ENCODE data around the gene ADAMTSL3.
"Not testable (repeated sequence)": the region's sequence is repeated elsewhere in the genome, so short reads cannot be mapped to it uniquely, and the experiment has no call there.

Gene ADAMTSL3

DNA sequence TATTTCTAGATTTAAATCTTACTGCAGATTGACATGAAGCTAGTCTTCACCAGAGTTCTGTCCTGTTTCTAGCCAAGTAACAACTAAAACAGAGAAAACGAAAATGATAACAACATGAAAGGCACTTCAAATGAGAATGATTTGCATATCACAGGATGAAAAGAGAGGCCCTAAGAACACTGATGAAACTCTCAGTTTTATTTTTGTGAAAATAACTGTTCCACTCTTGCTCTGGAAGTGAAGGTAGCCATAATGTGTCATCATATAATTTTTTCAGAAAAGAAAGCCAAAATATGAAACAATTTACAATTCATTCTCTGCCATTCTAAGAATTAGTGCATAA, 274.4 kb downstream of the ADAMTSL3 start:
- no peak for DNase-seq (ENCODE audit: low read depth)

DNA sequence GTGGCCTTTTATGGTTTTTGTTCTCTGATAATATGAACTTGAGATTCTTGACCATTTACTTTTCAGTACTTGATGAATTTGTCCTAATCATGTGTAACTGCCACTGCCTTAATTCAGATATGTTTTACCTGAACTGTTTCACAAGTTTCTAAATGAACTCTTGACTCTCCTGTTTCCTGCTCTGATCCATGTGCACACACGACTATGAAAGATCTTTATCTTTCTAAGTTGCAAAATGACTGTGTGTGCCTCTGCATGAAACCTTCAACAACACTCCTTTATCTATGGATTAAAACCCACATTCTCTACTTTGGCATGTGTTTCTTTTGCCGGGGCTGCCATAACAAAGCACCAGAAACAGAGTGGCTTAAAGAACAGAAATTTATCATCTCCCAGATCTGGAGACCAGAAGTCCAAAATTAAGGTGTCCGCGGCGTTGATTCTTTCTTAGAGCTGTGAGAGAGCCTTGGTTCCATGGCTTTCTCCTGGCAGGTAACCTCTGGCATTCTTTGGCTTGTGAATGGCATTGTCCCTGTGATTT, 275.0 kb downstream of the ADAMTSL3 start:
- DNase-seq (ENCODE audit: low read depth) = no peak

DNA sequence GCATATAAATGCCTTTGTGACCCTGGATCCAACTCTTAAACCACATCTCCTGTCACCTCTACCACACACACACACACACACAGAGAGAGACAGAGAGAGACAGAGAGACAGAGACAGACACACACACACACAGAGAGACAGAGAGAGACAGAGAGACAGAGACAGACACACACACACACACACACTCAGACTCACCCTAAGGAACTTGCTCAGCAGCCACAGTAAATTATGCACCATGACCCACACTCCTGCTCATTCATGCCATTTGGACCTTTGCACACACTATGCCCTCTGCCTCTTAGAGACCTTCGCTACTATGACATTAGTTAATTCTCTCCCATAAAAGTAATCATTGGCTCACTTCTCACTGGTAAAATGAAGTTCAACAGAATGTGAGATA, 275.7 kb downstream of the ADAMTSL3 start:
- no peak for DNase-seq (ENCODE audit: low read depth)

DNA sequence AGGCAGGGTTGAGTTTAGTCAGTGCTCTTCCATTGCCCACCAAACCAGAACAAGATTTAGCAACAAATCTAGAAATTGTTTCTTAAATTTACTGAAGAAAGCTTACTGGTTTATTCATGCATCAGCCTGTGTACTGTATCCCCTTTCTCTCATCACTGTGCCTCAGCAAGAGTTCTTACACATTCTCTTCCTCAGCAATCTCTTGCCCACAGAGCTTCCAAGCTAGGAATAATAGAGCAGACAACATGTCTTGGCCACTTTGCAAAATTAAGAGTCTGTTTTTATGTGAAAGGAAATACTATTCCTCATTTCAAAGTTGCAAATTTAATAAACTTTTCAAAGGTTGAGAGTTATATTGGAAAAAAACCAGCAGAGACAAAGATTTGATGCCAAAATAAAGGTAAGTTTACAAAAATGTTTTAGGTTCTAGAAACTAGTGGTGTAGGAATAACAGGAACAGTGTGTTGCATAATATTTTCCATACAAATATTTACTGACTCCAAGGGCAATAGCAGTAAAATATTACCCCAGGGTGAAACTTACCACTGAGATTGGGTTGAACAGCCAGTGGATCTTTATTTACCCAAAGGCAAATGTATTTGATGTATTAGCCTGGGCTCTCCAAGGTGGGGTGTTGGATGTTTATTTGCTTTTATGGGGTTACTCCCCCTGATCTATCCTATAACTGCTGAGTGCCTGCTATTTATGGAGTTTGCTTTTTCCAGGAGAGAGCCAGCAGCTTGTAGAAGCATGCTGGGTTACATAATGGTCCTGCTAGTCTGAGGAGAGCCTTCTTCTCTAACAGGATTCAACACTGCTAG, 276.7 kb downstream of the ADAMTSL3 start:
- DNase-seq (ENCODE audit: low read depth) = no peak

DNA sequence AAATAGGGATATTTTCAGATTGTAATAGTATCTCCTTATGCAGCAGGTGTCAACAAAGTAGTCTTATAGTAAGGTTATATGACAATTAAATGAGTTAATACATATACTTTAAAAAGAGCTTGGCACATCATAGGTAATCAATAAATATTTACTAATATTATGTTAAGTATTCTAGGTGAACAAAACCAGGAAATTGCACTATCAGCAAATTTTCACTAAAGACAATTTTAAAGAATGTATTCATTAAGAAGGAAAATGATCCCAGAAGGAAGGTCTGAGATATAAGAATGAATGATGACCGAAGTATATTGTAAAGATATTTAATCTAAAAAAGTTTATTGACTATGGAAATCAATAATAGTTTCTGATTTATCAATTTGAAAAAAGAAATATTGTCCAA, 281.9 kb downstream of the ADAMTSL3 start:
- no peak for DNase-seq (ENCODE audit: low read depth)

DNA sequence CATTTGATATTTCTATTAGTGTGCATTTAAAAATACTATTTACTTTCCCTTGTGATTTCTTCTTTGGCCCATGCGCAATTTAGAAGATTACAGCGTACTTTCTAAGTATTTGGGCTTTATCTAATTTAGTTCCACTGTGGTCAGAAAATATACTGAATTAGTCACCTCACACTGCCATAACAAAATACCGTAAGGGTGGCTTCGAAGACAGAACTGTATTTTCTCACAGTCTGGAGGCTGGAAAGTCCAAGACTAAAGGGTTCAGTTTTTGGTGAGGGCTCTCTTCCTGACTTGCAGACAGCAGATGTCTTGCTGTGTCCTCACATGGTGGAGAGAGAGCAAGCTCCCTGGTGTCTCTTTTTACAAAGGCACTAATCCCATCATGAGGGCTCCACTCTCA, 286.2 kb downstream of the ADAMTSL3 start:
- DNase-seq (ENCODE audit: low read depth) = no peak

DNA sequence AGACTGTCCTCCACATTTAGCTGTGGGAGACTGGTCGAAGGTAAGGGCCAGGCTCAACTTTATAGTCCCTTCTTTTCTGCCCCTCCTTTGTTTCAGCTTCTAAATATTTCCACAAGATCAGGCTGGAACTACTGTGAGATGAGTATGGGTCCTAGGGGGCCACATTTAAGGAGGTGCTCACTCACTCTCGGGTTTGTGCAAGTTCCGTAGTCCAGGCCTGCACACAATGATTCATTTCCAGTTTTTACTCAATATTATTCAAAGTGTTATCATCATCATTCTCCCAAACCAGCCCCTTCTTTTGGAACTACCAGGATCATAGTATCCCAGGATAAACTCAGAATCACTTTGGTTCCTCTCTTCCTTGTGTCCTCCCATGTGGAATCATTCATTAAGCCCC, 289.1 kb downstream of the ADAMTSL3 start:
- no peak for DNase-seq (ENCODE audit: low read depth)

DNA sequence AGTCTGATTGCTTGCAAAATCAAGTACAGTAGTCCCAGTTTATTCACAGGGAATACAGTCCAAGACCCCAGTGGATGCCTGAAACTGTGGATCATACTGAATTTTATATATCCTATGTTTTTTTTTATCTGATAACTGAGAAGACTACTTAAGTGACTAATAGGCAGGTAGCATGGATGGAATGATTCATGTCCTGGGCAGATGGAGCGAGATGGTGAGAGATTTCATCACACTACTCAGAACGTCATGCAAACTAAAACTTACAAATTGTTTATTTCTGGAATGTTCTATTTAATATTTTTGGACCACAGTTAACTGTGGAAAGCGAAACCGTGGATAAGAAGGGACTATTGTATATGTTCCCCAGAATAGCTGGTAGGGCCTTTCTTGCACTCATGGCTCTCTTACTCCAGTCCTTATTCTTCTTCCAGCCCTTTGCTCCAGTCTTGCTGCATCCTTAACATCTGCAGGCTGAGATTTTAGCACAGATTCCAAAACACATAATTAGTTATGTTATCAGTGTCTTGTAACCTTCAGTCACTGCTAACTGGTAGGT, 290.0 kb downstream of the ADAMTSL3 start:
- DNase-seq (ENCODE audit: low read depth) = no peak

DNA sequence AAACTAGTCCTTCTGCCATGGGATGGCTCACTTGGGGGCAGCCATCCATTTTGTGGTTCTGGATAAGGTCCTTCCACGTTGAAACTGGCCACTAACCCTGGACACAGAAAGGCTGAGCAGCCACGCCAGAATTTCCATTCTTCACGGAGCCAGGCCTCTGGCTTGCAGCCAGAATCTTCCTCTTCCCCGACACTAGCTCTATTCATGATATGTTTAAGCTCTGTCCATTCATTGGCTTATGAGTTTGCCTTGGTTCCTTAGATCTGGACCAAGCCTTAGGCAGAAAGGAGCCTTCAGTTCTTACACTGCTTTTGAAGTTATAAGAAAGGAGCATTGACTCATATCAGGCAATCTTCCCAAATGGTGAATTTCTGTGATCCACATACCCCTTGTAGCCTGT, 293.2 kb downstream of the ADAMTSL3 start:
- DNase-seq (ENCODE audit: low read depth) = no peak

DNA sequence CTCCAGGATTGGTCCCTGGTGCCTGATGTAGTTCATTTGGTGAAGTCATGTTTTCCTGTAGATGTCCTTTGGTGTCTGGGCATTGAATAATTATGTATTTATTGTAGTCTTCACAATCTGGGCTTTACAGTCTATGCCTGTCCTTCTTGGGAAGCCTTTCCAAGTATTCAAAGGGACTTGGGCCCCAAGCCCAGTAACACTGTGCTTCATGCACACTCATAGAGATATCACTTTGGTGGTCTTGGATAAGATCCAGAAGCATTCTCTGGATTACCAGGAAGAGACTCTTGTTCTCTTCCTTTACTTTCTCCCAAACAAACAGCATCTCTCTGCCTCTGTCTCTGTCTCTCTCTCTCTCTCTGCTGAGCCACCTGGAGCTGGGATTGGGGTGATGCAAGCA, 300.6 kb downstream of the ADAMTSL3 start:
- DNase-seq (ENCODE audit: low read depth) = no peak

DNA sequence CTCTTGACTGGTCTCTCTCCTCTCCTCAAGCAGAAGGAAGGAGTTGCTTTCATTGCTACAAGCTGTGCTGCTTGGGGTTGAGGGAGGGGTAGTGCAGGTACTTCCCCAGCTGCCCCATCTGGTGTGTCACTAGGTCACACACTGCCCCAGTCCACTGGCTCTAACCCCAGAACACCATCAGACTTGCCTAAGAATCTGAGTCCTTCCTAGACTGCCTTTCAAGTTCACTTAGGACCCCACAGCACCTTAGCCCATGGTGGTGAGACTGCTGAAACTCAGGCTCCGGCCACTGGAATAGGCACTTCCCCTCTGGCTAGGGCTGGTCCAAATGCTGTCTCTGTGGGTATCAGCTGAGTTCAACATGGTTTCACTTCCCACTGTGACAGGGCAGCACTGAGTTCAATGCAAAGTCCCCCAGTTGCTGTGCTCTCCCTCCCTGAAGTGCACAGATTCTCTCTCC, 301.9 kb downstream of the ADAMTSL3 start:
- DNase-seq (ENCODE audit: low read depth) = no peak

DNA sequence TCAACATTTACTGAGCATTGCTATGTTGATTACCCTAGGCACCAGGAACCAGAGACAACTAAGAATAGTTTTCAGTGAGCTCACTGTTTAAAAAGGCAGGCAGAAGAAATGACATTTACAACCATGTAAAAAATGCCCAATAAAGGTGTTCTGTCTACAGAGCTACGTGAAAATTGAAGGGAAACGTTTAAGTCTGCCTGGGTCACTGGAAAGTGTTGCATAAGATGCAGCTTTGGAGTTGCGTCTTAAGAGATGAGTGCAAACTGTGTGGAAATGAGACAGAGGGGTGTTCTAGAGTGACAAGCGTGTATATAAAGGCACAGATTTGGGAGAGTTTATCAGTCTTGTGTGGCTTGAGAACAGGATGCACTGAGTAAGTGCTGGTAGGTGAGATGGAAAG, 303.0 kb downstream of the ADAMTSL3 start:
- DNase-seq (ENCODE audit: low read depth) = no peak

DNA sequence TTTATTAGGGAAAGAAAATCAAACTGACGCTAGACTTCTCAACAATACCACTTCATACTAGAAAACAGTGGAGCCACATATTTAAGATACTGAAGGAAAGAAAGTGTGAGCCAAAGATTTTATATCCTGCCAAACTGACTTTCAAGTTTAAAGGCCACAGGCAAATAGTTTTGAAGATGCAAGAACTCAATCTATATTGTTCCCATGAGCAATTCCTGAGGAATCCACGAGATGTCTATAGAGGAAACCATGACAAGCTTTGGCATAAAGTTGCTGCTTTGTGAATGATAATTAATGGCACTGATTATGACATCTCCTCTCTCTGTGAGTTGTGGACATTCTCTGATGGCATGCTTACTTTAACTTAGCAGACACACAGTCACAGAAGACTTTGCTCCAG, 305.6 kb downstream of the ADAMTSL3 start:
- no peak for DNase-seq (ENCODE audit: low read depth)

DNA sequence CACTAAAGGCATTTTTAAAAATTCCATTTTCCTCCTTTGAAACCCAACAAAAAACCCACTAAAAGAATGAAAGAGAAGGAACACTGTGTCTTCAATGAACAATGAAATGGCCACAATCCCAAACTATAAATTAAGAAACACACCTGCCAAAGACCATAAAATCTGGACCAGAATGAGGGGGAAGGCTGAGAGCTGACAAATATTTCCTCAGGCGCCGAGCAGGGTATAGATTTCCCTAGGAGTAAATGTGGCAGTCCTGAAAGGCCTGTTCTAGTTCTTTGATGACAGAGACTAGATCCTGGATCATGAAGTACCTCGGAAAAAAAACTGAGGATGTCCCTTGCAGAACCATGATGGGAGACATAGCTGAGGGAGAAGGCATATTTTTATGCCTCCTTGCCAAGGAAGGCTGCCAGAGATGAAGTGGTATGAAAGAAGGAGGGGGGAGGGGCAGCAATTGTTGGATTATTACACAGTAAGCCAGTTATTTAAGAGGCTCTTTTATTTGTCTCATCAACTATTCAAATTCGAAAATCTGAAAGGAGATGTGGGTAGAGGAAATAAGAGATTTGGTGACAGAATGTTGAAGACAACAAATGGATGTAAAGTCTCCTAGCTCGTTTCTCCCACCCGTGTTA, 306.4 kb downstream of the ADAMTSL3 start:
- no peak for DNase-seq (ENCODE audit: low read depth)

DNA sequence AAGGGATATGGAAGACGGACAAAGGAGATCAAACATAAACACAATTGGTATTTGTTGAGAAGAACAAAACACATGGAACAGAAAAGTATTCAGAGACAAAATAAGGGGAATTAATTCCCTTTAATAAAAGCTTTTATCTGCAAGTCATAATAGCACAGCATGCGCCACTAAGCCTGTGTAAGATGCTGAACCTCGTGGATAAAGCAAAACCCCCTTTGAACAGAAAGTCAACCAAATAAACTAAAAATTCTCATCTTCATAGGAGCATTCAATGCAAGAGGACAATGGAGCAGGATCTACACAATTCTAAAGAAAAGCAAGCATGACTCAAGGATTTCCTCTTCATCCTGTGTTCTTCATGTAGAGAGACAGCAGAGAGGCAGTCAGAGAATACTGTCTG, 307.4 kb downstream of the ADAMTSL3 start:
- no peak for DNase-seq (ENCODE audit: low read depth)

DNA sequence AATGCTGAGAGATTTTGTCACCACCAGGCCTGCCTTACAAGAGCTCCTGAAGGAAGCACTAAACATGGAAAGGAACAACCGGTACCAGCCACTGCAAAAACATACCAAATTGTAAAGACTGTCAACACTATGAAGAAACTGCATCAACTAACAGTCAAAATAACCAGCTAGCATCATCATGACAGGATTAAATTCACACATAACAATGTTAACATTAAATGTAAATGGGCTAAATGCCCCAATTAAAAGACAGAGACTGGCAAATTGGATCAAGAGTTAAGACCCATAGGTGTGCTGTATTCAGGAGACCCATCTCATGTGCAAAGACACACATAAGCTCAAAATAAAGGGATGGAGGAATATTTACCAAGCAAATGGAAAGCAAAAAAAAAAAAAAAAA, 311.0 kb downstream of the ADAMTSL3 start:
- DNase-seq (ENCODE audit: low read depth) = not testable (repeated sequence)

DNA sequence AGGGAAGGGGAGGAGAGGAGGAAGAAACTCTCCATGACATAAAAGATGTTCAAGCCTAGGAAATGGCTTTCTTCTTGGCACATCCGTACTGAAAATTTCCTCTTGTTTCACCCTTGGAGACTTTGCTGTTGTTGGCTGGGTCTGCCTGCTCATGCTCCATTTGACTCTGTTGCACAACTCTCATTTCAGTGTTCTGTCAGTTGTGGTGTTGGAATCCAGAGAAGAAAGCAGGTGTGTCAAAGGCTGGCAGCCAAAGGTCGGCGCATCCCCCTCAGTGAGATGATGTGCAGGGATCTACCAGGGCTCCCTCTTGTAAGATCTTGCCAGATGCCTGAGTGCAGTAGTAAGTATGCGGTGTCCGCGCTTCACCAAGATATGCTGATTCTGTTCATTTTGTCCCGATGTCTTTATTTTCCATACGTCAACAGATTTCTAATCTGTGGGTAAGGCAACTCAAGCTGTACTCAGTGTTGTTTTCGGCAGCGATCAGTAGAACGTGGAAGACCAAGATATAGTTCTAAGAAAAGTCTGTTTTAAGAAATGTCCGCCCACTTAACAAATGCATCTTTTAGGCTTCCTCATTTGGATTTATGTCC, 316.5 kb downstream of the ADAMTSL3 start:
- no peak for DNase-seq (ENCODE audit: low read depth)

DNA sequence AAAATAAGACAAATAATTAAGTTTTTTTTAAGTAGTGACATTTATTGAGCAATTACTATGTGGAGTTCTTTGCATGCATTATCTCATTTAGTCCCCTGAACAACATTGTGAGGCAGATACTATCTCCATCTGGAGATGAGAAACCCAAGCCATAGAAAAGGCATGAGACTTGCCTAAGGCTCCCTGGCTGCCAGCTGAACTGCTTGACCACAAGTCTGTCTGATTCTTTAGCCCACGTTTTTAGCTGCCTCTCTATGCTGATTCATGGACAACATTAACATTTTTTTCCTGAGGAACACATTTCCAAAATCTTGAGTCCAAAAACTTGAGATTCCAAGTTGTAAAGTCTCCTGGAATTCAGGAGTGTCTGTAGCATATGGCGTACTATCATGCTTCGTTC, 318.1 kb downstream of the ADAMTSL3 start:
- no peak for DNase-seq (ENCODE audit: low read depth)

DNA sequence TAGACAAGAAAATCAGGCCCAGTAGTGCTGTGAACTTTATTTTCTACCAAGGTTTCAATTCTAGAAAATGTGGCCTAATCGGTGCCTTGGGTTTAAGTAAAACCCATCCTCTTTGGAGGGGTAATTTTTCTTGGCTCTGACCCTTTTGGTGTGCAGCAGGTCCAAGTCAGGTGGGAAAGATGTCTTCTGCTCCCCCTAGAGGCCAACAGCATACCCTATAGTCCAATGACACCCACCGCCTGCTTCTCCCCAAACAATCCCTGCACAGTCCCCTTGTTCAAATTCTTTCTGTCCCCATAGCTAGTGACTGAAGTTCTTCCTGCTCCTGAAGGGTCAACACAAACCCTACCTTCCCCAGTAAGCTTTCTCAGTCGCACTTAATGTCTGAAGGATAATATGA, 319.9 kb downstream of the ADAMTSL3 start:
- DNase-seq (ENCODE audit: low read depth) = no peak

DNA sequence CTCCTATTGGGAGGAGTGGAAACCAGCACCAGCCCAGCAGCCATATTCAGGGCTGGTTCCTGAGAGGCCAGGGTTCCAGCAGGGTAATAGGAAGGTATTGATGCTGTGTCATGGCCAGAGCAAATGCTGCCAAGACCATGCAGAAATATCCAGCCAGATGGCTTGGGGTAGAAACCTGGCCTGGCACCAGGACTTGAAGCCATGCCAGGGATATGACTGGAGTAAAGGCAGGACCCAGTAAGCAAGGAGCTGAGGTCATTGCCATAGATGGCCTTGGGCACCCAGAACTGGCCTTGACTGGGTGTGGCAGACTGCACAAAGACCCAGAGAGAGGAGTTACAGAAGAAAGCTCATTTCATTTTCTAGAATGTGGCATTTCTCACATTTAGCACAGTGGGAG, 324.1 kb downstream of the ADAMTSL3 start:
- DNase-seq (ENCODE audit: low read depth) = no peak

DNA sequence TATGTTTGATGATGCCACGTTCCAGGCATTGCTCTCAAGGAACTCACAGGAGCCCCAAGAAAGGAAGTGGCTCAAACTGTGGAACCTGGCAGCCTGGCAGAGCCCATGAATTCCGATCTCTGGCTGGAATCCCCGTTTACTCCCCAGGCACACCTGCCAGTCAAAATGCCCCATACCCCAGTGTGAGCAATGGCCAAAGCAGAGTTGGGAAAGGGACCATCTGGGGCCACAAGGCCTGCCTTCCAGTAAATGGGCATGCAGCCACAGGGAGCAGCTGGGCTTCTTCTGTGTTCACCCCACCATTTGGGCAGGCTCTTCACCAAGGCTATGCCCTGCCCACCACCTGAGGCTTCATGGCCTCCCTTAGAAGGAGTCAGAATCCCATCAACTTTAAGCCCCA, 324.7 kb downstream of the ADAMTSL3 start:
- DNase-seq (ENCODE audit: low read depth) = no peak

DNA sequence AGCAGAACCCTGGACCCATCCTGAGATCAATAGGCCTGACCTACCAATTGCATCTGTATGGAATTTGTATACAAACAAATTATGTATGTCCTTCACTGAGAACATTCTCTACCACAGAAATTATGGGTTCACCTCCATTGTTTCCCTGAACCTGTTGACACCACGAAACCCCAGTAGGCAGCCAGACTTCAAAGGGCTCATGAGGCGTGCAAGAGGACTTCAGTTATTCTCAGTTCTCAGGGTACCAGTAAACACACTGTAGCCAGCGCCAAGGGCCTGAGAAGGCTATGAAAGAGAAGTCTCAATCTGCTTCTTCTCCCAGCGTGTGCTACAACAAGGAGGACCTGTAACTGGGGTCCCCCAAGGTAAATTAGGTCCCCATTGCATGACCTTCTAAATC, 326.7 kb downstream of the ADAMTSL3 start:
- no peak for DNase-seq (ENCODE audit: low read depth)

DNA sequence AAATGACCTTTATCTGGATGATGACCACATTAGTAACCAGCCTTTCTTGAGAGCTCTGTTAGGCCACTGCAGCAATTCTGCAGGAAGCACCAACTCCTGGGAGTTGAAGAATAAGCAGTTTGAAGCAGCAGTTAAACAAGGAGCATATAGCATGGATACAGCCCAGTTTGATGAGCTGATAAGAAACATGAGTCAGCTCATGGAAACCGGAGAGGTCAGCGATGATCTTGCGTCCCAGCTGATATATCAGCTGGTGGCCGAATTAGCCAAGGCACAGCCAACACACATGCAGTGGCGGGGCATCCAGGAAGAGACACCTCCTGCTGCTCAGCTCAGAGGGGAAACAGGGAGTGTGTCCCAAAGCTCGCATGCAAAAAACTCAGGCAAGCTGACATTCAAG, 328.8 kb downstream of the ADAMTSL3 start:
- no peak for DNase-seq (ENCODE audit: low read depth)
